Activated CD4-positive, CD25-positive, alpha-beta regulatory T cell (primary cell): ENCODE measurements around the gene RABL2B.

Source experiments
- DNase-seq, 4 experiments: peaks; one replicate each; lab custom pipeline; 2025; lab: John Stamatoyannopoulos, UW

RABL2B gene

DNA sequence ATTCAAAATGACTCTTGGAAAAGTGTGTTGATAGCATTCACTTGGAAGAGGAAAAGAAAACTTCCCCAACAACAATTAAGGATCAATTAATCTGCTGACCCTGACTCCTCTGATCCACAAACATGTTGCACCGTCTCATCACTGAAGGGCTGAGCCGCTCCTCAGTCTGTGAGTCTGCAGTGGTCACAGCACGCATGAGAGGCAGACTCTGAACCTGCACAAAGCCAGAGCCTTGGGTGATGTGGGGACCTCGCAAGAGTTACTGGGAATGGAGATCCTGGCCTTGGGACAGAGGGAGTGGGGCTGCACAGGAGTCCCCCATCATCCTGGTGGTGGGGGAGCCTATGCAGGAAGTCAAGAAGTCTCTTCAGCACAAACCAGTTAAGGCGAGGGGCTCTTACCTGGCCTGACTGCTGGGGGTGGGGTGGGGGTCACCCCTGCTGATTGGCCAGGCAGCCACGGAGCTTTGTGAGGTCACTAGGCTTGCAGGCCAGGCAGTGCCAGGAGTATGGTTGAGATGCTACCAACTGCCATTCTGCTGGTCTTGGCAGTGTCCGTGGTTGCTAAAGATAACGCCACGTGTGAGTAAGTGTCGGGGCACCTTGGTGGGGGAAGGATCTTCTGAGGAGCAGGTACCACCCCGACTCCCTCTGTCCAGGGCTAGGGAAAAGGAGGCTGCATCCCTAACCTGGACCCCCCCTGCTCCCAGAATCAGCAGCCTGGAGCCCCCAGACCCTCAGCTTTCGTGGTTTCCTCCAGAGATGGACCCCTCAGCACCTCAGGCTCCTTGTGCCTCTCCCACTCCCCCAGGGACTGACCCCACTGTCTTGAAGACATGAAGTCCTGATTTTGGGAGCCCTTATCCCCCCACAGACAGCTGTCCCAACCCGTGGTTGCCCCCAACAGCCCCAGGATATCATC is 45.4 kb downstream of the RABL2B start, which contains the start of gene ACR:
Gene ACR, plus strand, starts transcription at position 477 of the 921 bp plus-strand sequence. Its CDS starts 32 bp downstream, at position 509.
- DNase-seq = no peak

GRCh38 chr22:50735739-50736030 is 47.8 kb downstream of the RABL2B start:
- no peak for DNase-seq

DNA sequence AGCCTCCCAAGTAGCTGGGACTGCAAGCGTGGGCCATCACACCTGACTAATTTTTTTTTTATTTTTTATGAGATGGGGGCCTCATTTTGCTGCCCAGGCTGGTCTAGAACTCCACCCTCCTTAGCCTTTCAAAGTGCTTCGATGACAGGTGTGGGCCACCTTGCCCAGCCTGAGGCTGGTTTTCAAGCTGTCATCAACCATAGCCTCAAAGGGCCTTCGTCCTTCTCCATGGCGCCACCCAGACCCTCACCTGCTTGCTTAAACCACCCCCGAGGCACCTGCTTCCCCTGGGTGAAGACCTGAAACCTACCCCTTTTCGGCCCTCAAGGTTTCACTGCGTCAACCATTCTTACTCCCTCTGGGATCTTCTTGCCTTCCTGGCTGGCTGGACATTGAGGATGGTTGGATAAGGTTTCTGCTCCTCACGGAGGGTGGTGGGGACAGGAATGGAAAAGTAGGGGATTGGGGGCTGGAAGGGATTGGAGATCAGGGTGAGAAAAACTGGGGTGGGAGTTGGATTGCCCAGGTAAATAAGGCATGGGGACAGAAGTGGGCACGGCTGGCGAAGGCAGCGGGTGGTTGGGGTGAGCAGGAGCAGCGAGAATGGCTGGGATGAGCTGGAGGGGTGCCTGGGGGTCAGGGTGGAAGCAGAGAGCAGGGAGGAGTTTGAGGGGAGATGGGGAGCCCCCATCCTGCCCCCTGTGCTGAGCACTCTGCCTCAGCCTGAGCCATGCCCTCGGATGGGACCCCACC is 48.3 kb downstream of the RABL2B start:
- DNase-seq = no peak

GRCh38 chr22:50734343-50734771 is 49.1 kb downstream of the RABL2B start:
- DNase-seq = no peak

DNA sequence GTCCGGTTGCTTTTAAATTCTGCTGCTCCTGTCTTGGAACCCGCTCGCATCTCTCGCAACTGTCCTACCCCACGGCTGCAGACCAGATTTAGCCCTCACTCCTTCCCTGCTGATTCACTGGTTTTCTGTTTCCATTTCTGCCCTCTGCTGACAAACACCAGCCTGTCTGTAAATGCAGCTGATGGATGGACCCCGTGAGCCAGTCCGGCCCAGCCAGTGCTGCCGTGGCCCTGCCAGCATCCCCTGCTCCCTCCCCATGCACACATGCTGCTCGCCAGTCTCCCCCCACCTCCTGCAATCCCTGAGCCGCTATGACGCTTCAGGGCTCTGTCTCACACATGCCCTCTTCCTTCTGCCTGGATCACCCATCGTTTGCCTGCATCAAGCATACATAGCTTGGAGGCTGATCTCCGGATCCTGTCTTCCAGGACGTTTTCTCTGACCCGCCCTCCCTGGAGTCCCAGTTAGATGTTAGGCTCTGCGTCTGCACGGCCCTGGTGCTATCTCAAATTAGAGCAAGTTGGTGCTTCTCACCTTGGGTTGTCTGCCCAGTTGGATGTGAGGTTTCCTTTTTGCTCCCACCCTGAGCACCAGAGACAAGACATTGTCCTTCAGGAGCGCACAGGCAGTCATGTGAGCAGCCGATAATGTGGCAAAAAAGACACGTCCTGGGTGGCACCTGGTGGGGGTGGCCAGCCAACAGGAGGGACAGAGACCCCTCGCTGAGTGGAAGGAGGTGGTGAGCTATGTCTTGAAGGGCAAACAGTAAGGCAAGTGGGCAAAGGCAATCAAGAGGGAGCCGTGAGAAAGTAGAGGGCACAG is 49.7 kb downstream of the RABL2B start:
- no peak for DNase-seq

GRCh38 chr22:50732681-50733080 is 50.8 kb downstream of the RABL2B start:
- DNase-seq = no peak

GRCh38 chr22:50731811-50732624 is 51.4 kb downstream of the RABL2B start:
- DNase-seq = peak in 2 of 4 experiments; percentile 10 to 28

GRCh38 chr22:50730941-50731661 is 52.3 kb downstream of the RABL2B start:
- DNase-seq = no peak

GRCh38 chr22:50730013-50730891 is 53.2 kb downstream of the RABL2B start:
- DNase-seq = no peak

DNA sequence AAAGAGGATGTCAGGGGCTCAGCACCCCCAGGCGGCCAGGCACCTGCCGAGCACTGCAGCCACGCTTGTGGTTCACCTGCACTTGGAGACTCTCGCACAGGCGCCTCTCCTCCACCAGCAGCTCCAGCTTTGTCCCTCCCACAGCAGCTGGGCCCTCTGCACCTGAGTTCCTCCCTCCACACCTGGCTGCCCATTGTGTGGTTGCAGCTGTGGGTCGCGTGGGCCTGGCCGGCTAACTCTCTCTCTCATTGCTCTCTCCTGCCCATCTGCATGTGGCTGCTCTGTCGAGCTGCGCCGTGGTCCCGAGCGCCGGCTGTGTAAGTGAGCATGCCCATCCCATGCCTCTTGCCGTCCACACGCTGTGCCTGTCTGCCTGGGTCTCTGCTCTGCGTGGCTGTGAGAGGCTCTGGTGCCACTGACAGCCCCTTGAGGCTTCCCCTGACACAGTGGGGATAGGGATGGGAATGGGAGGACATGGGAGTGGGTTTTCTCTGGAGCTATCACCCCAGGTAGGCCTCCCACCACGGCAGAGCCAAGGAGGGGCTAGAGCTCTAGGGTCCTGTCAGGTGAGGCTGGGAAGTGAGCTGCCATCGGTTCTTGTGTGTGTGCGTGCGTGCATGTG is 53.9 kb downstream of the RABL2B start:
- DNase-seq = no peak

DNA sequence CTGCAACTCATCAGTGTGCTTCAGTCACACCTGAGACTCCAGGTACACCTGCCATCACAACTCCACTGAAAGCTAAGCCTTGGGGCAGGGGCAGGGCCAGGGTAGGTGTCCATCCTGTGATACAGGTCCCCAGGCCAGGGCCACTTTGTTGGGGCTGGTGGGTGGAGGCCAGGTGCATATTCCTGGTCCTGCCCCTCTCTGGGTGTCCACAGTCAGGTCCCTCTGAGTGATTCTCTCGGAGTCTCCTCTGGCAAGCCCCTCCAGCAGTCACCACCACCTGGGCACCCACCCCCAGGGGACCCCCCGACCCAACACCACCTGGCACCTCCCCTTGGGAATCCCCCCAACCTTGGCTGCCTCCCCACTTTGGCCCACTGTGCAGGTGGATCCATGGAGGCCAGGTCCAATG is 54.9 kb downstream of the RABL2B start:
- no peak for DNase-seq

DNA sequence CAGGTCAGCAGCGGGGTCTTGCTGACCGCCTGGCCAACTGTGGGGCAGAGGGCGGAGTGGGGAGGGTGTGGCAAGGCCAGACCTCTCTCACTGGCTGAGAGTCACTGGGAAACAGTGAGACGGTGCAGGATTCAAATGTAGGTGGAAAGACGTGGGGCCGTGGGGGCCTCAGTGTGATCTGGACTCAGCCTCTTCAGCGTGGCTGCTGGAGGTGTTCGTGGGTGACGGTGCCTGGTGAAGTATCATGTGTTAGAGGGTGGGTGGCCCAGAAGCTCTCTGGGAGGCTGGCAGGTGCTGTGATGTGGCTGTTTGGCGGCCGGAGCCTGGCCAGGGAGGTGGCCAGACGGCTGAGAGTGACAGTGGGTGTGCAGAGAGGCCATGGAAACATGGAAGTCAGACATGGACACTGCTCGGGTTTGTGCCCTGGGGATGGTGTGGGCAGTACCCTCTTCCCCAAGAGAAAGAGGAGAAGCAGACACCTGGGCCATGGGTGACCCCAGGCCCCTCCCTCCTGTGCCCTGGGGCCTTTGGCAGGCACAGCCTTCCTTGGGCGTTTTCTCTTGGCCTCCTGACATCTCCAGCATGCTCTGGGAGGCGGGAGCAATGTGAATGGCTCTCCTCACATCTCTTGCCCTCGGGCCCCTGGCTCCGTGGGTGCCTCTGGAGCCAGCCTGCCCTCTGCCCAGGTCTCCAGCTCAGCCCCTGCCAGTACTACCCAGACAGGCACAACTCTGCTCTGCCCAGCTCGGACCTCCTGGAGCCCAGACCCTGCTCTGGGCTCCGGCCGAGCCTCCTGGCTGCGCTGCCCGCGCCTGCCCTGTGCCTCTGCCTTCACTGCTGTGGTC is 55.5 kb downstream of the RABL2B start:
- no peak for DNase-seq

DNA sequence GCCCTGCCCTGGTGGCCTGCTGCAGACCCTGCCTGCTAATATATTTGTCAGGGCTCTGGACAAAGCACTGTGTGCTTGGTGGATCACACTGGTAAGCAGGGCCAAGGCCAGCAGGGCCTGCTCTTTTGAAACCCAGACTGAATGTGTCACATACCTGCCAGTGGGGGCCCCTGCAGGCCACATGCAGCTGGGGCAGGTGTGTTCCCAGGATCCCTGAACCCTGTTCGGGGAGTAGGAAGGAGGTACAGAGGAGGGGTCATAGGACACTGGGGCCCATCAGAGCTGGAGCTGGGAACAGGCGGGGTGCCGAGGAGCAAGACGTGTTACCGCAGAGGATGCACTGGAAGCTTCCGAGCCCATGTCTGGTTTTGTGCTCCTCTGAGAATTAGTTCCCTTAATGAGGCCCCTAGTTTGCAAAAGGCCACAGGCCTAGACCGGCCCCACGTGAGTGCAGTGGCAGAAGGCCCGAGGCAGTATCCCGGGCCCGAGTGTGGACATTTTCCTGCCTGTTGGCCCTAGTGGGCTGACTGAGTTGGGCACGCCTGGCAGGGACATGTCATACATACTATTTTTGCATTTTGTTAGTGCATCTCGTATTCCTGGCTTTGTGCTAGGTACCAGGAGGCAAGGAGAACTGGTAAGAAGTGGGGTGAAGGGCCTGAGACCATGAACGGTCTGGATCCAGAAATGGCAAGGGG is 56.6 kb downstream of the RABL2B start:
- no peak for DNase-seq

DNA sequence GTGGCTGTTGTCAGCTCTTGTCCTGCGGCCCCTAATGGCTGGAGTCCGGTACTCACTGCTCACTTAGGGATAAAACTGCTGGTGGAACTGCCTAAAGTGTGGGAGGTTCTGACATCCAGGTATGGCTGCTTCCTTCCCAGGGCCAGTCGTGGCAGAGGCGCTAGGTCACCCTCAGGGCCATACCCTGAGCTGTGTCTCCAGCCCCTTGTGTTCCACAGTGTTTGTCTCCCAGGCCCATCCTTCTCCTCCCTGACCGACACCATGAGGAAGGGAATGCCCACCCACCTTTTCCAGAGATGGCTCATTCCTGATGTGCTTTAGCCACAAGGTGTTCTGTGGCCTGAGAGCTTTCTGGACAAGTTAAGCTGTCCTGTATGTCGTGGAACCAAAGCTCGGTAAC is 57.8 kb downstream of the RABL2B start:
- DNase-seq = no peak

GRCh38 chr22:50724616-50725015 is 58.8 kb downstream of the RABL2B start:
- DNase-seq = no peak

DNA sequence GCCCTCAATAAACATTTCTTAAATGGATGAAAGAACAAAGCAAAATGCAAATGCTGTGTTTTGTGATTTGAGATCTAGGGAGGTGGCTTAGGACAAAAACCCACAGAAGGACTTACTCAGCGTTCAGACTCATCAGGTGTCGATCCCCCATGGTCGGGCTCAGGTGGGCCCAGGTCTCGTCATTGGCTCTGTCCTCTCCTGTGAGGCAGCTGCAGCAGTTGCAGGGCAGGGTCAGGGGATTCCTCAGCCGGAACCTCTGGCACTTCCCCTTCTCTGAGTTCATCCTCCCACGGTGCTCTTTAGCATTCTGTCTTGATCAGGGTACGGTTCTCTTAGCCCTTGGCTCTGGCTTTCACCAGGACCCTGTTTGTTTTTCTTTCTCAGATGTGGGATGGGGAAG is 59.4 kb downstream of the RABL2B start:
- no peak for DNase-seq

DNA sequence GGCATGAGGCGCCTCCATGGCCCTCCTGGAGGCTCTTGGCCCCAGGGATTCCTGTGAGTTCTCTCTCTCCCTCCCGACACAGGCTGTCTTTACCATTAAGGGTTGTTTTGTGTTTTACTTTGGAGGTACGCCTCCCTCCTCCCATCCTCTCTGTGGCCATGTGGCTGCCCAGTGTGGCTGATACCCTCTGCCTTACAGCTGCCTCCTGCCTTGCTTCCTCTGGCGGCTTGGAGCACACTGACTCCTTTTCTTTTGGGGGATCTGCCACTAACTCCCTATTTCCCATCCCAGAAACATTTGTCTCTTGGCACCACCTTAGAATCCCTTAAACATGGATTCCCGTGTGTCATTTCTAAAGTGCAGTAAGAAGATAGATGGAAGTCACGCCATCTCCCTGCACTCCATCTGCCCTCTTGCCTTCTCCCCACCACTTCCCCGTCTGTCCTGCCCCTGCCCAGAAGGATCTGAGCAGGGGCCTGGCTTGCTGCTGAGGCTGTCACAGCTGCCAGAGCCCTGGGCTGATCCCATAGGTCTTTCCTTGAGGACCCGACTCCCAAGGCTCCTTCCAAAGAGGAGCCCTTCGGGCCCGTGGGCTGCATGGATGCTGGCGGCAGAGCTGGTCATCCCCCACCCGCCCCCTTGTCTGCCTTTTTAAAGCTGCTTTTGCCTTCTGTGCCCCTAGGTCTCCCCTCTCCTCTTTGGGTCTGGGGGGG is 60.6 kb downstream of the RABL2B start:
- DNase-seq = no peak
